SK-N-SH treated with all-trans-retinoic acid at 6 μM for 48 hours (cell line): ENCODE results near the gene POM121C.
"Not testable (repeated sequence)": the region's sequence is repeated elsewhere in the genome, so short reads cannot be mapped to it uniquely, and the experiment has no call there.

Experiments used
- ATAC-seq: fragments of 200-7000 bp; cut with Tn5 transposase; 3 replicates; pipeline ENCODE4 v1.9.1; 2020; ENCODE audit warnings: mild to moderate bottlenecking, moderate library complexity
- ZC3H10 ChIP-seq: fragments of 250-450 bp; sonication (Bioruptor Pico); IDR thresholded peaks from 2 replicates; pipeline ENCODE4 v1.5.1; 2021; ENCODE audit warnings: mild to moderate bottlenecking, moderate library complexity

POM121C gene

GRCh38 chr7:75442465-75443111 is 43.5 kb downstream of the POM121C start:
- TF ChIP-seq ZC3H10 (CRISPR knock-in tag), result peak; percentile 31; the same call in 1 of the 2 replicates
- peak; percentile 86 for ATAC-seq

- peak; percentile 62 for ATAC-seq
Measured at GRCh38 chr7:75442101-75442464, 44.0 kb downstream of the POM121C start.

- not testable (repeated sequence) for ATAC-seq
Measured at GRCh38 chr7:75439000-75439399, 47.1 kb downstream of the POM121C start.

- ATAC-seq, result not testable (repeated sequence)
Measured at GRCh38 chr7:75423481-75423880, 62.6 kb downstream of the POM121C start.

- ATAC-seq, result not testable (repeated sequence)
Measured at GRCh38 chr7:75421798-75422710, 64.0 kb downstream of the POM121C start.

- not testable (repeated sequence) for ATAC-seq
Measured at GRCh38 chr7:75420152-75420551, 65.9 kb downstream of the POM121C start.

- ATAC-seq, result peak; percentile 3
Measured at GRCh38 chr7:75419693-75420092, 66.4 kb downstream of the POM121C start.

GRCh38 chr7:75419210-75419609 is 66.9 kb downstream of the POM121C start:
- ATAC-seq, result peak; percentile 4

- ATAC-seq, result peak; percentile 24
Measured at GRCh38 chr7:75418292-75418858, 67.7 kb downstream of the POM121C start.

GRCh38 chr7:75416787-75417186 is 69.3 kb downstream of the POM121C start:
- not testable (repeated sequence) for ATAC-seq

- ATAC-seq, result not testable (repeated sequence)
Measured at GRCh38 chr7:75415829-75416373, 70.2 kb downstream of the POM121C start.

- ATAC-seq, result not testable (repeated sequence)
Measured at GRCh38 chr7:75415428-75415817, 70.7 kb downstream of the POM121C start.

- ATAC-seq, result not testable (repeated sequence)
Measured at GRCh38 chr7:75414708-75415427, 71.2 kb downstream of the POM121C start.

GRCh38 chr7:75414204-75414603 is 71.9 kb downstream of the POM121C start:
- ATAC-seq, result not testable (repeated sequence)

GRCh38 chr7:75410823-75411173 is 75.3 kb downstream of the POM121C start:
- ATAC-seq, result peak; percentile 6; the same call in 2 of the 3 replicates

- peak; percentile 91 for ATAC-seq
Measured at GRCh38 chr7:75409880-75410822, 75.9 kb downstream of the POM121C start.

- peak; percentile 84 for ATAC-seq
Measured at GRCh38 chr7:75404663-75405062, 81.4 kb downstream of the POM121C start.

- not testable (repeated sequence) for ATAC-seq
Measured at GRCh38 chr7:75403455-75404443, 82.3 kb downstream of the POM121C start.

GRCh38 chr7:75400575-75400974 is 85.5 kb downstream of the POM121C start:
- not testable (repeated sequence) for ATAC-seq
